NOMO-1 (cell line): ENCODE data around the gene CNN3.
A peak's percentile ranks its signal among the peaks of the same experiment; 100 is the strongest.

Experiments
- DNase-seq, 2 experiments: peaks; one replicate each; lab custom pipeline; 2025; ENCODE audit not compliant: unreplicated experiment in 2 of 2; lab: John Stamatoyannopoulos, UW

CNN3 gene

GRCh38 chr1:94859174-94859573, 67.7 kb downstream of the CNN3 start:
- no peak for DNase-seq

DNA sequence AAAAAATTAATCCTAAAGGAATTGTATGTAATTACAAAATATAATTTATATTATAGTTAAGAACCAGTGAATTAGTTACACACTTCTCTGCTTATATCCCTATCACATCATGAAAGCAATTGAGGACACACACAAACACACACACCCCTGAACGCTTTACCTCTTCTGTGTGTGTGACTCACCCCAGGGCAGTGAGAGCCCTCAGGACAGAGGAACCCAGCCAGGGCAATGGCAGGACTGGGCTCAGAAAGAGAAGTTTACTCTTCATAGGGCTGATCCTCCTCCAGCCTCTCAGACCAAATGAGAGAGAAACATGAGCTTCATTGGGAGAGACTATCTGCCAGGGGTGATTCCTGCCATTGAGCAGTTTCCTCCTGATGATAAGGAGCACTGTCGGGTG, 68.6 kb downstream of the CNN3 start:
- no peak for DNase-seq

GRCh38 chr1:94856868-94857267, 70.0 kb downstream of the CNN3 start:
- no peak for DNase-seq

- DNase-seq: no peak
Observed at GRCh38 chr1:94856004-94856403, 70.9 kb downstream of the CNN3 start.

- DNase-seq: no peak
Observed at GRCh38 chr1:94855307-94855700, 71.6 kb downstream of the CNN3 start.

GRCh38 chr1:94854458-94855306, 72.2 kb downstream of the CNN3 start:
- peak; percentile 74 to 89 for DNase-seq

GRCh38 chr1:94852788-94853187, 74.1 kb downstream of the CNN3 start:
- no peak for DNase-seq

DNA sequence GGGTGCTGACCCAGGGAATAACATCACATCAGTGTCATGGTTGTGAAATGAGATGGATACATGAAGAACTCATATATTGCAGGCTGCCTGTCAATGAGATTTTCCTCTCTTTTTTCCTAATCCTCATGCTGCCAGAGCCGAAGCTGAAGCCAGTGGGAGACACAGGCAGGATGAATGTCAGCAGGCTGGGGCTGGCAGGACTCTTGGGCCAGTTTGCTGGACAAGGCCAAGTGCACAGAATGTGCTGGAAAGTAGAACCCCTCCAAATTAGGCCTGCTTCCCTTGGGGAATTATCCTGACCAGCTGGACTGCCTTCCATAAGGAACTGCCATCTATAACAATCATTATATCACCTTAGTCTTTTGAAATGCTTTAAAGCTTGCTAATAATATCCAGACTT, 75.3 kb downstream of the CNN3 start:
- no peak for DNase-seq
